SU-DHL-6 (cell line): Measurements from ENCODE around the gene CBLB.

ENCODE experiments used
- CTCF ChIP-seq: fragments of 200-600 bp; sonication (generic); IDR thresholded peaks from one replicate; pipeline ENCODE4 v1.5.1; 2017; ENCODE audit warnings: antibody characterized with exemption, mild to moderate bottlenecking, low read length, moderate library complexity; ENCODE audit not compliant: insufficient read depth, poor library complexity, severe bottlenecking
- EZH2phosphoT487 ChIP-seq: fragments of 200-600 bp; sonication (generic), shearing (Covaris generic); conservative IDR thresholded peaks from 2 replicates; pipeline ENCODE4 v1.6.1; 2018; ENCODE audit warnings: mild to moderate bottlenecking, antibody characterized with exemption, low read length, moderate library complexity, mixed read lengths

DNA sequence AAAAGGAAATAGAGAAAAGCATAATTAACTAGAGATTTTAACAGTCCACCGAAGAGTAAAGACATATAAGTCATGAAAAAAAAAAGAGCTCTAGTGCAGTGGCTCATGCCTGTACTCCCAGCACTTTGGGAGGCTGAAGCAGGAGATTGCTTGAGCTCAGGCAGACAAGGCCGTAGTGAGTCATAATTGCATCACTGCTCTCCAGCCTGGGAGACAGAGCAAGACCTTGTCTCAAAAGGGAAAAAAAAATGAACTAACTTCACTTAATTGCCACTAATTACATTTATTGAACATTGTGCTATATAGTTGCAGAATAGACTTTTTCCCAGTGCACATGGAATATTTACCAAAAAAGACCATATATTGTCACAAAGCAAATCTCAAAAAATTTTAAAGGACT, 221.8 kb downstream of the CBLB start:
- TF ChIP-seq EZH2phosphoT487 (no peak), CTCF (no peak)
